Measurements from ENCODE around the gene ZNF428. TPM values are rescaled to one million over a fixed set of nuclear protein-coding genes. Genes with fewer than 3 reads are reported as not detected.

The ZNF428 gene
- total RNA-seq, 1 donor from 2014 or later: 29.6 TPM

DNA sequence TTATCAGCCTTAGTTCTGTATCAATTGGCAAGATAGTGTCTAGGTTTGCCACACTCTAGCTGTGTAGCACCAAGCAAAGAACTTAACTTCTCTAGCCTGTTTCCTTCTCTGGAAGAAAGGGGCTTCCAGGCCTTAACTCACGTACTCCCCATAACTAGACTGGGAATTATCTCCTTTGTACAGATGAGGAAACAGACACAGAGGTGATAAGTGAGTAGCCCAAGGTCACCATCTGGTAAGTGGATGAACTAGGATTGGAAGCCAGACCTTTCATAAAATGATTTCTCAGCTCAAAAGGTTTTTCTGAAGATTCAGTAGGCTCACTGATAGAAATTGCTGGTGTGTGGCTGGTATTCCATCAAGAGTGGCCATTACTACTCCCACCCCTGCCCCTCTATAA, 3.1 kb downstream of the ZNF428 start:
- H3K27ac ChIP-seq: no peak overlapping the region
- H3K36me3 ChIP-seq: peaks cover 18% of the 10 kb centered on the region
- H3K4me1 ChIP-seq: peaks cover 18% of the 10 kb centered on the region
- H3K9me3 ChIP-seq: no peaks in the 10 kb centered on the region
- H3K27me3 ChIP-seq (ENCODE audit: low read depth): no peaks in the 10 kb centered on the region
- no peak for TF ChIP-seq CTCF (IDR thresholded peaks at IDR 0.05)
- ATAC-seq: no peak
- no peak overlapping the region for H3K4me3 ChIP-seq
- no peak for DNase-seq
- intact Hi-C loops (cut with DNase I): no loop called here

- intact Hi-C loops (cut with DNase I): no loop called here
- peaks cover 18% of the 10 kb centered on the region for H3K36me3 ChIP-seq
- DNase-seq: no peak
Observed at GRCh38 chr19:43612374-43612773, 7.1 kb downstream of the ZNF428 start.

GRCh38 chr19:43611788-43612187, 7.6 kb downstream of the ZNF428 start, which contains the start of gene SRRM5:
Gene SRRM5 (plus strand): TSS chr19:43612088. CDS start chr19:43612122, 34 bp downstream.
- H3K9me3 ChIP-seq: no peaks in the 10 kb centered on the region
- H3K36me3 ChIP-seq: peaks cover 21% of the 10 kb centered on the region
- no peak for ATAC-seq
- no peak for TF ChIP-seq CTCF (IDR thresholded peaks at IDR 0.05)
- H3K4me1 ChIP-seq: no peaks in the 10 kb centered on the region
- DNase-seq: no peak
- no peaks in the 10 kb centered on the region for H3K27me3 ChIP-seq (ENCODE audit: low read depth)
- no peak within 1 kb of the TSS for H3K27ac ChIP-seq
- intact Hi-C loops (cut with DNase I): no loop called here
- H3K4me3 ChIP-seq: no peak within 1 kb of the TSS

More at GRCh38 chr19:43612374-43612773, 7.1 kb downstream of the ZNF428 start:
- H3K27ac ChIP-seq: no peak overlapping the region
- no peak for ATAC-seq
- no peak overlapping the region for H3K4me3 ChIP-seq
- H3K9me3 ChIP-seq: no peaks in the 10 kb centered on the region
- H3K27me3 ChIP-seq (ENCODE audit: low read depth): no peaks in the 10 kb centered on the region
- H3K4me1 ChIP-seq: no peaks in the 10 kb centered on the region
- no peak for TF ChIP-seq CTCF (IDR thresholded peaks at IDR 0.05)

DNA sequence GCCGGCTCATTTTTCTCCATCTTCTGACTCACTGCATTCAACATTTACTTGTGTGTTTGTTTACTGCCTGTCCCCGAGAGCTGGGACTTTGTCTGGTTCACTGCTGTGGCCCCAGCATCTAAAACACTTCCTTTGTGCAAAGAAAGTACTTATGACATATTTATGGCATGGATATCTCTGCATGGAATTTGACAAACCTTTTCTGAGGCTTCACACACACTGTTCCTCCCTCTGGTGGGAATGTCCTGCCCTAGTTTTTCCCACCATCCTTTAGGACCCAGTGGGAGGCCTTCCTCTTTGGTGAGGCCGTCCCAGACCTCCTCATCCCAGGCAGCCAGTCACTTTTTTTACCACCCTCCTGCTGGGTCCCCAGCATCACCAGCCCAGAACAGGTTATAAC, 8.9 kb downstream of the ZNF428 start:
- H3K4me3 ChIP-seq: no peak overlapping the region
- no peak for DNase-seq
- H3K27me3 ChIP-seq (ENCODE audit: low read depth): no peaks in the 10 kb centered on the region
- H3K4me1 ChIP-seq: no peaks in the 10 kb centered on the region
- no peak for TF ChIP-seq CTCF (IDR thresholded peaks at IDR 0.05)
- H3K36me3 ChIP-seq: peaks cover 22% of the 10 kb centered on the region
- intact Hi-C loops (cut with DNase I): no loop called here
- no peaks in the 10 kb centered on the region for H3K9me3 ChIP-seq
- H3K27ac ChIP-seq: no peak overlapping the region
- ATAC-seq: no peak

DNA sequence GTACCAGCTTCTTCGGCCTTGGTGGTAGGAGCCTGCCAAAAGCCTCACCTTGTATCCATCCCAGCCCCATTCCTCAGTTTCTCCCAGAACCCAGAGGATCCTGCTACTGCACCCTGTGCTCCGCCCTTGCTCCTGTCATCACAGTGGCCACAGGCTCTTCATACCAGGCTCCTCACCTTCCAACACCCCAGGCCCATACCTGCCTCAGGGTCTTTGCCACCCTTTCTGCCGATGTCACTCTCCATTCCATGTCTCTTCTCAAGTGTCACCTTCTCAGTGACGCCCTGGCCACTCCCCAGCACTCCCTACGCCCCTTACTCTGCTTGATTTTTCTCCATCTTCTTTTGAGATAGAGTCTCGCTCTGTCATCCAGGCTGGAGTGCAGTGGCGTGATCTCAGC, 9.6 kb downstream of the ZNF428 start:
- Histone ChIP-seq H3K4me3 (no peak overlapping the region), H3K27me3 (ENCODE audit: low read depth) (no peaks in the 10 kb centered on the region), H3K36me3 (peaks cover 22% of the 10 kb centered on the region), H3K27ac (no peak overlapping the region), H3K4me1 (no peaks in the 10 kb centered on the region), H3K9me3 (no peaks in the 10 kb centered on the region)
- intact Hi-C loops (cut with DNase I): no loop called here
- TF ChIP-seq CTCF (IDR thresholded peaks at IDR 0.05): no peak
- no peak for ATAC-seq
- DNase-seq: no peak
